Measurements from ENCODE around the gene ASPRV1. TPM values are rescaled to one million over a fixed set of nuclear protein-coding genes. Genes with fewer than 3 reads are reported as not detected.
"Not testable (repeated sequence)": the region's sequence is repeated elsewhere in the genome, so short reads cannot be mapped to it uniquely, and the experiment has no call there.

Gene ASPRV1
- total RNA-seq, 1 experiment from 2014 or later, result 0.48 TPM

GRCh38 chr2:69952336-69953115 lies 8.9 kb downstream of the ASPRV1 start:
- no peaks in the 10 kb centered on the region for H3K9me2 ChIP-seq (ENCODE audit: insufficient read depth)
- H3F3A ChIP-seq (ENCODE audit: insufficient read depth, low read depth), result peaks cover 25% of the 10 kb centered on the region
- no peak overlapping the region for H3K4me3 ChIP-seq
- no peak overlapping the region for H2AFZ ChIP-seq
- intact Hi-C loops (cut with micrococcal nuclease; ENCODE audit: unreplicated experiment), result no loop called here
- ChIA-PET POLR2A (ENCODE audit: unreplicated experiment) (no interaction called here), CTCF (no interaction called here)
- no peak overlapping the region for H3K4me2 ChIP-seq
- TF ChIP-seq EZH2 (IDR thresholded peaks at IDR 0.05; ENCODE audit: low read depth), result no peak
- TF ChIP-seq CTCF (conservative IDR thresholded peaks at IDR 0.05), result no peak
- no peaks in the 10 kb centered on the region for H4K20me1 ChIP-seq (ENCODE audit: insufficient read depth)
- H3K27ac ChIP-seq, result no peak overlapping the region
- no peaks in the 10 kb centered on the region for H3K27me3 ChIP-seq (ENCODE audit: insufficient read depth, low read depth)
- H3K4me1 ChIP-seq (replicated peaks; ENCODE audit: insufficient read depth), result peaks cover 21% of the 10 kb centered on the region
- H3K79me2 ChIP-seq (ENCODE audit: low read depth), result no peaks in the 10 kb centered on the region
- no peaks in the 10 kb centered on the region for H3K36me3 ChIP-seq (ENCODE audit: low read depth)
- no peak for DNase-seq
- no TSS peak for BruUV-seq (replicated peaks)
- no peaks in the 10 kb centered on the region for H3K9me3 ChIP-seq (ENCODE audit: insufficient read depth, low read depth)

- intact Hi-C loops (cut with micrococcal nuclease; ENCODE audit: unreplicated experiment); H3K27ac ChIP-seq; H3K36me3 ChIP-seq (ENCODE audit: low read depth); H4K20me1 ChIP-seq (ENCODE audit: insufficient read depth); H3K79me2 ChIP-seq (ENCODE audit: low read depth); H3K4me2 ChIP-seq; H3K4me3 ChIP-seq; BruUV-seq (replicated peaks); DNase-seq; H3K27me3 ChIP-seq (ENCODE audit: insufficient read depth, low read depth); H3K9me3 ChIP-seq (ENCODE audit: insufficient read depth, low read depth); H2AFZ ChIP-seq; H3K9me2 ChIP-seq (ENCODE audit: insufficient read depth): not testable (repeated sequence)
- CTCF ChIA-PET, result interaction anchor here (0.7 kb wide), 1 partner anchor 103 kb away, joined by 3 read pairs; no protein-coding TSS in a partner anchor
- peaks cover 42% of the 10 kb centered on the region for H3F3A ChIP-seq (ENCODE audit: insufficient read depth, low read depth)
- H3K4me1 ChIP-seq (replicated peaks; ENCODE audit: insufficient read depth), result peaks cover 40% of the 10 kb centered on the region
- POLR2A ChIA-PET (ENCODE audit: unreplicated experiment), result interaction anchor here (0.7 kb wide), 1 partner anchor 36 kb away, joined by 3 read pairs; no protein-coding TSS in a partner anchor
These were observed 10.8 kb downstream of the ASPRV1 start for GRCh38 chr2:69950671-69951070.

GRCh38 chr2:69950241-69950640 lies 11.2 kb downstream of the ASPRV1 start:
- H3F3A ChIP-seq (ENCODE audit: insufficient read depth, low read depth), result peaks cover 45% of the 10 kb centered on the region
- no peak overlapping the region for H3K4me3 ChIP-seq
- H3K9me2 ChIP-seq (ENCODE audit: insufficient read depth), result no peaks in the 10 kb centered on the region
- no peaks in the 10 kb centered on the region for H4K20me1 ChIP-seq (ENCODE audit: insufficient read depth)
- no peak overlapping the region for H3K4me2 ChIP-seq
- H3K9me3 ChIP-seq (ENCODE audit: insufficient read depth, low read depth), result no peaks in the 10 kb centered on the region
- DNase-seq, result no peak
- no peak overlapping the region for H3K27ac ChIP-seq
- no TSS peak for BruUV-seq (replicated peaks)
- no peak overlapping the region for H2AFZ ChIP-seq
- no peaks in the 10 kb centered on the region for H3K27me3 ChIP-seq (ENCODE audit: insufficient read depth, low read depth)
- intact Hi-C loops (cut with micrococcal nuclease; ENCODE audit: unreplicated experiment), result no loop called here
- ChIA-PET CTCF (no interaction called here), POLR2A (ENCODE audit: unreplicated experiment) (interaction anchor here (0.7 kb wide), 1 partner anchor 36 kb away, joined by 3 read pairs; no protein-coding TSS in a partner anchor)
- H3K79me2 ChIP-seq (ENCODE audit: low read depth), result no peaks in the 10 kb centered on the region
- no peaks in the 10 kb centered on the region for H3K36me3 ChIP-seq (ENCODE audit: low read depth)
- TF ChIP-seq CTCF (conservative IDR thresholded peaks at IDR 0.05), result no peak
- H3K4me1 ChIP-seq (replicated peaks; ENCODE audit: insufficient read depth), result peaks cover 44% of the 10 kb centered on the region
